DMS 273 (cell line): ENCODE measurements around the gene INA.

Experiments
- DNase-seq: peaks from one replicate; lab custom pipeline; 2025; ENCODE audit not compliant: unreplicated experiment; lab: John Stamatoyannopoulos, UW

INA gene

GRCh38 chr10:103273041-103273441 lies 3.9 kb upstream of the INA start:
- peak; percentile 83 for DNase-seq

- no peak for DNase-seq
These were observed 565 bp upstream of the INA start for GRCh38 chr10:103276251-103276895.

GRCh38 chr10:103277713-103278536 lies 987 bp downstream of the INA start:
- DNase-seq = peak; percentile 30

GRCh38 chr10:103278537-103278823 lies 1.5 kb downstream of the INA start:
- DNase-seq = no peak

GRCh38 chr10:103278862-103279298 lies 1.9 kb downstream of the INA start:
- DNase-seq = peak; percentile 61

GRCh38 chr10:103280031-103280430 lies 3.1 kb downstream of the INA start:
- DNase-seq = no peak

- no peak for DNase-seq
These were observed 3.6 kb downstream of the INA start for GRCh38 chr10:103280506-103280905.

GRCh38 chr10:103281753-103282152 lies 4.8 kb downstream of the INA start:
- DNase-seq = peak; percentile 89

GRCh38 chr10:103282961-103283360 lies 6.0 kb downstream of the INA start:
- DNase-seq = no peak

- DNase-seq = no peak
These were observed 7.2 kb downstream of the INA start for GRCh38 chr10:103284170-103284569.

GRCh38 chr10:103287992-103288391 lies 11.1 kb downstream of the INA start:
- DNase-seq = no peak

GRCh38 chr10:103291588-103291987 lies 14.7 kb downstream of the INA start:
- DNase-seq = no peak

GRCh38 chr10:103295374-103296015 lies 18.6 kb downstream of the INA start:
- DNase-seq = no peak

GRCh38 chr10:103307594-103307993 lies 30.7 kb downstream of the INA start:
- DNase-seq = no peak

- no peak for DNase-seq
These were observed 33.3 kb downstream of the INA start for GRCh38 chr10:103310197-103310596.

GRCh38 chr10:103316087-103316486 lies 39.1 kb downstream of the INA start:
- DNase-seq = no peak

- DNase-seq = no peak
These were observed 51.0 kb downstream of the INA start for GRCh38 chr10:103327906-103328305.

GRCh38 chr10:103333934-103334520 lies 57.1 kb downstream of the INA start:
- peak; percentile 26 for DNase-seq

GRCh38 chr10:103334567-103334966 lies 57.6 kb downstream of the INA start:
- DNase-seq = no peak

GRCh38 chr10:103336370-103336769 lies 59.4 kb downstream of the INA start:
- no peak for DNase-seq
